Esophagus squamous epithelium (tissue), 4 donors: ENCODE results near the gene PLA2G2C.

Source experiments
- CTCF ChIP-seq, 6 experiments: fragments of 450-650 bp in 4 of 6; fragments of 200-600 bp in 2 of 6; sonication (generic) in 2 of 6; IDR thresholded peaks; one replicate each; pipeline ENCODE4 v1.5.1; 2016 to 2019; ENCODE audit warnings: antibody characterized with exemption in 6 of 6, mild to moderate bottlenecking in 4 of 6, moderate library complexity in 4 of 6
- POLR2A ChIP-seq, 4 donors: fragments of 450-650 bp; IDR thresholded peaks; one replicate each; pipeline ENCODE4 v1.6.1; 2017; ENCODE audit warnings: antibody characterized with exemption in 4 of 4, mild to moderate bottlenecking in 4 of 4, moderate library complexity in 3 of 4

GRCh38 chr1:20137604-20138003 lies 48.7 kb downstream of the PLA2G2C start:
- no peak for TF ChIP-seq CTCF (IDR thresholded peaks at IDR 0.05)
- TF ChIP-seq POLR2A (IDR thresholded peaks at IDR 0.05) = no peak
